GM19397 (cell line): Measurements from ENCODE around the gene C6orf62.
A peak's percentile ranks its signal among the peaks of the same experiment; 100 is the strongest.
"Not testable (repeated sequence)": the region's sequence is repeated elsewhere in the genome, so short reads cannot be mapped to it uniquely, and the experiment has no call there.

Experiments used
- ATAC-seq: cut with Tn5 transposase; IDR thresholded peaks from one replicate; pipeline ENCODE4 v1.9.1; 2021; ENCODE audit warnings: mild to moderate bottlenecking, moderate library complexity; ENCODE audit not compliant: unreplicated experiment

C6orf62 gene

GRCh38 chr6:24668997-24669361 is 50.0 kb downstream of the C6orf62 start:
- no peak for ATAC-seq

GRCh38 chr6:24668066-24668996 is 50.6 kb downstream of the C6orf62 start:
- not testable (repeated sequence) for ATAC-seq

GRCh38 chr6:24667378-24667803 is 51.6 kb downstream of the C6orf62 start:
- no peak for ATAC-seq

GRCh38 chr6:24666641-24667377 is 52.1 kb downstream of the C6orf62 start, which contains the start of the genes ACOT13 and TDP2:
Gene ACOT13 (plus strand): TSS chr6:24667077. CDS start chr6:24667264, 187 bp downstream.
Gene TDP2 (minus strand): TSS chr6:24666899. CDS start chr6:24666862, 37 bp downstream.
- ATAC-seq, result peak; percentile 97

GRCh38 chr6:24666097-24666640 is 52.8 kb downstream of the C6orf62 start:
- peak; percentile 33 for ATAC-seq

GRCh38 chr6:24664046-24664987 is 54.6 kb downstream of the C6orf62 start:
- no peak for ATAC-seq

- no peak for ATAC-seq
These were observed 55.8 kb downstream of the C6orf62 start for GRCh38 chr6:24663189-24663588.

- no peak for ATAC-seq
These were observed 56.7 kb downstream of the C6orf62 start for GRCh38 chr6:24662236-24662635.

- ATAC-seq, result not testable (repeated sequence)
These were observed 57.2 kb downstream of the C6orf62 start for GRCh38 chr6:24661759-24662158.

- no peak for ATAC-seq
These were observed 58.8 kb downstream of the C6orf62 start for GRCh38 chr6:24660105-24660504.

- ATAC-seq, result no peak
These were observed 59.4 kb downstream of the C6orf62 start for GRCh38 chr6:24659561-24659960.

GRCh38 chr6:24658573-24659560 is 60.1 kb downstream of the C6orf62 start:
- ATAC-seq, result no peak

GRCh38 chr6:24655215-24655614 is 63.7 kb downstream of the C6orf62 start:
- ATAC-seq, result no peak
